HG02678 (cell line): ENCODE data around the gene RMRP.
A peak's percentile ranks its signal among the peaks of the same experiment; 100 is the strongest.
"Not testable (repeated sequence)": the region's sequence is repeated elsewhere in the genome, so short reads cannot be mapped to it uniquely, and the experiment has no call there.

Experiments used
- ATAC-seq: cut with Tn5 transposase; IDR thresholded peaks from one replicate; pipeline ENCODE4 v1.9.1; 2021; ENCODE audit warnings: mild to moderate bottlenecking, moderate library complexity; ENCODE audit not compliant: unreplicated experiment

The RMRP gene

GRCh38 chr9:35646533-35647265, 11.1 kb downstream of the RMRP start:
- peak; percentile 86 for ATAC-seq

DNA sequence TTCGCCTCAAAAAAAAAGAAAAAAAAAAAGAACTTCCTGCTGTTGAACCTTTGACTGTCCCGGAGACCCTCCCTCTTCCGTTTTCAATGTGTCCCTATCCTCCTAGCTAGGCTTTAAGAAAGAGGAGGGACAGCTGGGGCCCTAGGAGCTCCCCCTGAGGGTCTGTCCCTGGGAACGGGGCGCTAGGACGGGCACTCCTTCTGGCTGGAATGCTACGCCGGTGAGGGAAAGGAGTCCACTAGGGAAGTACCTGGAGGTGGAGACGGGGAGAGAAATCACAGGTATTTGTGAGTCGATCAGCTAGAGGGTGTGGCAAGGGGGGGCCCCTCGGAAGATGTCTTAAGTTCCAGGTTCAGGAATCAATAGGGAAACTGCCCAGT, 11.7 kb downstream of the RMRP start:
- no peak for ATAC-seq

- not testable (repeated sequence) for ATAC-seq
These were observed 12.1 kb downstream of the RMRP start for GRCh38 chr9:35645736-35646135.

DNA sequence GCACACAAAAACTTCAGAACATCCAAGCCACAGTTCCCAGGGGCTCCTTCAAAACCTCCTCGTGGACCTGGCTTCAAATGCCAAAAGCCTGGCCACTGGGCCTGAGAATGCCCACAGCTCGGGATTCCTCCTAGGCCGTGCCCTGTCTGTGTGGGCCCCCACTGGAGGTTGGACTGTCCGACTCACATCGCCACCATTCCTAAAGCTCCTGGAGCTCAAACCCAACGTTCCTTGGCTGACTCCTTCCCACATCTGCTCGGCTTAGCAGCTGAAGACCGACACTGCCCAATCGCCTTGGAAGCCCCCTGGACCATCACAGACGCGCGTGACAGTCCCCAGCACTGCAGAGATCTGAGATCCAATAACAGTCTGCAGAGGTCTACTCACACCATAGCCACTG, 14.8 kb downstream of the RMRP start:
- no peak for ATAC-seq

DNA sequence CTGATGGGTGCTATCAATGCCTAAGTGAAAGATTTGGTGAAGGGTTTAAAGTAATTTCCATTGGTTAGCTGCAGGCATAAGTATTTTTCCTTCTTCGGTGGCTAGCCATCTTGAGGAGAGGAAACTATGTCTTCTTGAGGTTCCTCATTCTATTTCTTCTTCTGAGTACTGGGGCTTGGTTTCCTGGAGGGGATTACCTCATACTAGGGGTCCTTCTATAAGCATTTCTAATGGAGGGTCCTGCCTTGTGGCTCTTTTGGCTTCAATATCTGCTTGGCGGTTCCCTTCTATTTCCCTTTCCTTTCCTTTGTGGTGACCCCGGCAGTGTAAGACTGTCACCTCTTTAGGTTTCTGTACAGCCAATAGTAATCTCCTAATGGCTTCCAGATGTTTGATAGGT, 16.3 kb downstream of the RMRP start:
- not testable (repeated sequence) for ATAC-seq

DNA sequence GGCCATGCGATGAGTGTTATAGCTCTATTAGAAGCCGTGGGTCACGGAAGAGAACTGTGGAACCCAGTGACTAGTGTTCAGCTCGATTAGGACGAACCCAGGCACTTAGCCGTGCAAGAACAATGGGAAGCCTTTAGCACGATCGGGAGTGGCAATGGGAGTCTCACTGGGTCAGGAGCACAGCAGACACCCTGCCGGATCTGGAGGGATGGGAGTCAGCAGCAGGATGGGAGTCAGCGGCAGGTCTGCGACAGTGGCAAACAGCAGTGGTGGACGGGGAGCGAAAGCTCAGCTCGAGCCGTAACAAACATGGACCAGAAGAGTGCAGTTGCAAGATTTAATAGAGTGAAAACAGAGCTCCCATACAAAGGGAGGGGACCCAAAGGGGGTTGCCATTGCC, 17.4 kb downstream of the RMRP start:
- not testable (repeated sequence) for ATAC-seq

- ATAC-seq, result no peak
These were observed 18.2 kb downstream of the RMRP start for GRCh38 chr9:35639631-35640030.

- not testable (repeated sequence) for ATAC-seq
These were observed 18.6 kb downstream of the RMRP start for GRCh38 chr9:35639225-35639624.

DNA sequence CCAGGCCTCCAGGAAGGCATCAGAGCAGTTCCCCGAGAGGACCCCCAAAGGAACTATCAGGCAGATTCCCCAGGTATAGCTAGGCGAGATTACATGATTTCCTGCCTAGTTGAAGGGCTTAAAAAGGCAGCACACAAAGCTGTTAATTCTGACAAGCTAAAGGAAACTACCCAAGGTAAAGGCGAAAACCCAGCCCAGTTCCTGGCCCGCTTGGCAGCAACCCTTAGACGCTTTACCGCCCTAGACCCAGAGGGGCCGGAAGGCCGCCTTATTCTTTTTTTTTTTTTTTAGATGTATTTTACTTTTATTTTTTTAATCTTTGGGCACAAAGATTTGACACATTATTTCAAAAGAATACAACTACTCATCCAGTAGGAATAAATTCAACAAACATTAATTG, 19.1 kb downstream of the RMRP start:
- ATAC-seq, result not testable (repeated sequence)

DNA sequence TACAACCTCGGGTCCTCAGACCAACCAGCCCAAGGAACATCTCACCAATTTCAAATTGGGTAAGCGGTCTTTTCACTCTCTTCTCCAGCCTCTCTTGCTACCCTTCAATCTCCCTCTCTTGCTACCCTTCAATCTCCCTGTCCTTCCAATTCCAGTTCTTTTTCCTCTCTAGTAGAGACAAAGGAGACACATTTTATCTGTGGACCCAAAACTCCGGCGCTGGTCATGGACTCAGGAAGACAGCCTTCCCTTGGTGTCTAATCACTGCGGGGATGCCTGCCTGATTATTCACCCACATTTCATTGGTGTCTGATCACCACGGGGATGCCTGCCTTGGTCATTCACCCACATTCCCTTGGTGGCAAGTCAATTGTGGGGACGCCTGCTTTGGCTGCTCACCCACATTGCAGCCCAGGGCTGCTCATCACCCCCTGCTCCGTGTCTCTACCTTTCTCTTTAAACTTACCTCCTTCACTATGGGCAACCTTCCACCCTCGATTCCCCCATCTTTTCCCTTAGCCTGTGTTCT, 20.3 kb downstream of the RMRP start:
- ATAC-seq, result not testable (repeated sequence)

DNA sequence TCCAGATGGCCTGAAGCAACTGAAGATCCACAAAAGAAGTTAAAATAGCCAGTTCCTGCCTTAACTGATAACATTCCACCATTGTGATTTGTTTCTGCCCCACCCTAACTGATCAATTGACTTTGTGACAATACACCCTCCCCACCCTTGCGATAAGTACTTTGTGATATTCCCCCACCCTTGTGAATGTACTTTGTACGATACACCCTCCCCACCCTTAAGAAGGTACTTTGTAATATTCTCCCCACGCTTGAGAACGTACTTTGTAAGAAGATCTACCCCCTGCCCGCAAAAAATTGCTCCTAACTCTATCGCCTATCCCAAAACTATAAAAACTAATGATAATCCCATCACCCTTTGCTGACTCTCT, 21.0 kb downstream of the RMRP start:
- ATAC-seq, result not testable (repeated sequence)

GRCh38 chr9:35636135-35636876, 21.5 kb downstream of the RMRP start:
- ATAC-seq, result no peak

- ATAC-seq, result no peak
These were observed 22.1 kb downstream of the RMRP start for GRCh38 chr9:35635730-35636129.

- no peak for ATAC-seq
These were observed 28.2 kb downstream of the RMRP start for GRCh38 chr9:35629597-35629996.

DNA sequence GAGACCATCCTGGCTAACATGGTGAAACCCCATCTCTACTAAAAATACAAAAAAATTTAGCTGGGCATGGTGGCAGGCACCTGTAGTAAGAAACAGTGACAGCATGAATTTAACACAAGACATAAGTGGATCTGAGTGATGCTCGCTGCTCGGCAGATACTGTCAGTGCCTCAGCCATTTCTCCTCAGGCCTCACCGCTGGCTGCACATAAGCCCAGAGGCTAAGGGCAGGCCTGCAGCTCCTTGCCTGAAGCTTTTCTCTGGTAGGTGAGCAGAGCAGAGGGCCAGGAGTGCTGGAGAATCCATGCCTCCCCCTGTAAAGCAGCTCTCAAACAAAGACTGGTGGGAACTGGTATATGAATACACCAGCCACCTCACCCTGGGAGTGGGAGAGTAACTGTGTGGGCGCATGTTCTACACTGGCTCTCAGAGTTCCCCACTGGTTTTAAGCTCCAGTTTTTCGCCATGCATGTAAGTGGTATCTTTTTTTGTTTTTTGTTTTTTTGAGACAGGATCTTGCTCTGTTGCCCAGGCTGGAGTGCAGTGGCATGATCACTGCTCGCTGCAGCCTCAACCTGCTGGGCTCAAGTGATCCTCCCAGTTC, 29.3 kb downstream of the RMRP start:
- no peak for ATAC-seq

DNA sequence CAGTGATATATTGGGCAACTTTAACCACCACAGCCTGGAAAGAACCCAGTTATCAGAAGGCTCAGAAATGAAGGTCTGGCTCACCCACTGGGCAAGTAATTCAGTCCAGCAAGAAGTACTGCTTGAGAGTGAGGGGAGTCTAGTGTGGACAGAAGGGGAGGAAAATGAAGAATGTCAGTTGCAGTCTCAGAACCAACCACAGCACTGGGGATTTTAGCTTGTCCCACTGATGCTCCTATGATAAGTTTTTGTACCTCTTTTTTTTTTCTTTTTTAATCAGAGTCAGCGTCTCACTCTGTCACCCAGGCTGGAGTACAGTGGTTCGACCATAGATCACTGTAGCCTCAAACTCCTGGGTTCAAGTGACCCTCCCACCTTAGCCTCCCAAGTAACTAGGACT, 30.2 kb downstream of the RMRP start:
- no peak for ATAC-seq

GRCh38 chr9:35619800-35620158, 38.0 kb downstream of the RMRP start:
- ATAC-seq, result peak; percentile 67

DNA sequence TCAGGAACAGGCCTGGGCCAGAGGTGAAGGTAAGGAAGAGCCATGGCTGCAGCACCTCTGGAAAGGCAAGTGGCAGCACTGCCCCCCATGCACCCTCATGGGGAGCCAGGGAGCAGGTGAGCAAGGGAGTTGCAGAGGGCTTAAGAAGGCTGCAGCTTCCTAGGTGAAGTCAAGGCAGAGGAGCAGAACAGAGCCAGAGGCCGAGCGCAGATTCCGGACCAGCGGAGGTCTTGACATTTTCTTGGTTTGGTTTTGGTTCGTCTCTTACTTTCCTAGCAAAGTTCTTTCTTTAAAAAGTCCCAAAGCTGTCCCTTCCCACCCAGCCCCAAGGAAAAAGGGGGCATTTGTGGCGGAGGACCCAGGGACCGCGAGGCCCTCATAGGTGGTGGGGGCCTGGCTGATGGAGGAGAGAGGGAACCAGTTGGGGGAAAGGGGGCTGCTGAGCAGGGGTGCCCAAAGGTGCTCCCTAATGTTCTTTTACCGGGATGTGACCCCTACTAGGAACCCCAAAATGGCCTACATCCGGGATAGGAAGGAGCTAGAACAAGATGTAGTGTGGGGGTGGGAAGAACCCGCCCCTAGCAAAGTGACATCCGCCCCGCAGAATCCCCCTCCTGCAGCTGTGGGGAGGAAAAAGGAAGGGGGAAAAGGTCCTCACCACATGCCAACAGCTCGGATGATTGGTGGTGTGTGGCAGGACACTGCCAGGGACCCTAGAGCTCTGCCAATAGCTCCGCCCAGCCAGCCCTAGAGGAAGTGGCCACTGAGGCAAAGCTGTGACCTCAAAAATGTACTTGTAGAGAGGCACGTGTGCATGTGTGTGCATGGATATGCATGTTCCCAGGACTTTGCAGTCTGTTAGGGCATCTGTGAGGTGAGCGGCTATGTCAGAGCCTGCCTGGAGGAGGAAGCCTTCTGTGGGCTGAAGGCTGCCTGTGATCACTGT, 38.7 kb downstream of the RMRP start:
- ATAC-seq, result peak; percentile 44

- ATAC-seq, result no peak
These were observed 39.5 kb downstream of the RMRP start, which contains the start of gene CD72 for GRCh38 chr9:35618325-35618727. CD72 (minus strand) TSS chr9:35618413; CDS start chr9:35618303, 110 bp downstream.

DNA sequence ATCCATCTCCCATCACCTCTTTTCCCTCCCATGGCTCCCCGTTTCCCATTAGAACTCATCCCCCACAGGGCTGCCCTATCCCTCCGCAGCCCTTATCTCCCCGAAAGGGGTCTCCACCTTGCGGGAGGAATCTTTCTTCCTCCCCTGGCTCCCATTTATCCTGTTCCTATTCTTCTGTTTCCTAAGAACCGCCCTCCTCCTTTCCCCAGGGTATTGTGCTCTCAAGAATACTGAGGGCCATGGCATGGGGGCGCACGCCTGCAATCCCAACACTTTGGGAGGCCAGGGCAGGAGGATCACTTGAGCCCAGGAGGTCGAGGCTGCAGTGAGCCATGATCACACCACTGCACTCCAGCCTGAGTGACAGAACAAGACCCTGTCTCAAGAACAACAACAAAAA, 40.3 kb downstream of the RMRP start:
- no peak for ATAC-seq
